B cell (primary cell): Measurements from ENCODE around the gene PXMP2. TPM values are rescaled to one million over a fixed set of nuclear protein-coding genes. Genes with fewer than 3 reads are reported as not detected.

Experiments
- ATAC-seq: fragments of 200-7000 bp; cut with Tn5 transposase; one replicate; pipeline ENCODE4 v1.10.0; 2021; ENCODE audit warnings: low read depth, mild to moderate bottlenecking, moderate number of reproducible peaks, moderate library complexity
- CTCF ChIA-PET: fragments of 350-600 bp; sonication (Branson Sonifier 250); formaldehyde crosslinking; loops from one replicate; lab custom pipeline; 2021; ENCODE audit warnings: antibody characterized with exemption, inconsistent platforms; lab: Charles Lee
- POLR2A ChIA-PET: fragments of 350-600 bp; sonication (Branson Sonifier 250); formaldehyde crosslinking; loops from one replicate; lab custom pipeline; 2021; ENCODE audit warnings: antibody characterized with exemption; lab: Charles Lee
- DNase-seq: peaks from one replicate; pipeline ENCODE4 v3.0.0; 2013
- H2AFZ ChIP-seq: 2 replicates; pipeline ENCODE4 v1.6.1; 2012; ENCODE audit warnings: mild to moderate bottlenecking, low read depth, low read length; ENCODE audit not compliant: insufficient read depth, poor library complexity, severe bottlenecking
- H3K27ac ChIP-seq, 2 donors: 1 replicate in 1 of 2; 2 replicates in 1 of 2; pipeline ENCODE4 v1.5.1; 2012 to 2013; ENCODE audit warnings: low read length in 2 of 2, mild to moderate bottlenecking in 2 of 2, moderate library complexity in 1 of 2
- H3K27me3 ChIP-seq, 4 experiments: fragments of 200-600 bp in 1 of 4; sonication (generic) in 1 of 4; replicated peaks in 1 of 4; 1 replicate in 2 of 4; 2 replicates in 2 of 4; pipeline versions ENCODE4 v1.6.1 to v1.7.0; 2013 to 2016; ENCODE audit warnings: low read length in 3 of 4, mild to moderate bottlenecking in 2 of 4, mixed read lengths in 1 of 4, moderate library complexity in 1 of 4; ENCODE audit not compliant: insufficient read depth in 4 of 4, control insufficient read depth in 3 of 4; ENCODE audit errors: control extremely low read depth in 1 of 4
- H3K36me3 ChIP-seq, 2 experiments: replicated peaks in 1 of 2; 1 replicate in 1 of 2; 2 replicates in 1 of 2; pipeline versions ENCODE4 v1.6.1 to v1.7.1; 2013; ENCODE audit warnings: low read length in 1 of 2; ENCODE audit not compliant: insufficient read depth in 2 of 2, control insufficient read depth in 1 of 2; ENCODE audit errors: control extremely low read depth in 1 of 2, extremely low read depth in 1 of 2
- H3K4me1 ChIP-seq, 2 donors: fragments of 200-600 bp in 1 of 2; sonication (generic) in 1 of 2; 1 replicate in 1 of 2; 2 replicates in 1 of 2; pipeline versions ENCODE4 v1.5.1 to v1.6.1; 2013 to 2017; ENCODE audit warnings: low read length in 2 of 2; ENCODE audit not compliant: control insufficient read depth in 2 of 2, insufficient read depth in 2 of 2
- H3K4me2 ChIP-seq: replicated peaks from 2 replicates; pipeline ENCODE3; 2012; ENCODE audit warnings: mild to moderate bottlenecking, low read depth, low read length; ENCODE audit not compliant: poor library complexity, severe bottlenecking
- H3K4me3 ChIP-seq, 5 experiments: fragments of 200-600 bp in 1 of 5; sonication (generic) in 1 of 5; 1 replicate in 3 of 5; 2 replicates in 2 of 5; pipeline versions ENCODE4 v1.5.1 to v1.7.0; 2011 to 2016; ENCODE audit warnings: low read length in 4 of 5, mild to moderate bottlenecking in 4 of 5, low read depth in 2 of 5, control low read depth in 1 of 5, moderate library complexity in 1 of 5; ENCODE audit not compliant: insufficient read depth in 1 of 5; ENCODE audit errors: control extremely low read depth in 1 of 5, extremely low read depth in 1 of 5
- H3K79me2 ChIP-seq: fragments of 200-600 bp; sonication (generic); one replicate; pipeline ENCODE4 v1.6.0; 2016; ENCODE audit warnings: low read length; ENCODE audit not compliant: control insufficient read depth, insufficient read depth
- H3K9ac ChIP-seq: fragments of 200-600 bp; sonication (generic); 2 replicates; pipeline ENCODE4 v1.6.1; 2017; ENCODE audit warnings: mild to moderate bottlenecking, low read length, moderate library complexity
- H3K9me3 ChIP-seq, 3 donors: one replicate each; pipeline versions ENCODE4 v1.6.1 to v1.7.1; 2013; ENCODE audit warnings: low read length in 2 of 3; ENCODE audit not compliant: control insufficient read depth in 2 of 3, insufficient read depth in 1 of 3; ENCODE audit errors: control extremely low read depth in 1 of 3
- H4K20me1 ChIP-seq: 2 replicates; pipeline ENCODE4 v1.6.0; 2012; ENCODE audit warnings: mild to moderate bottlenecking, low read length; ENCODE audit not compliant: insufficient read depth, control insufficient read depth, poor library complexity, severe bottlenecking
- H3K27ac Mint-ChIP-seq: one replicate; pipeline ENCODE4 v1.8.0; 2021; ENCODE audit warnings: mixed read lengths
- H3K27me3 Mint-ChIP-seq: one replicate; pipeline ENCODE4 v1.8.0; 2021; ENCODE audit warnings: mixed read lengths
- H3K4me1 Mint-ChIP-seq: one replicate; pipeline ENCODE4 v1.8.0; 2021; ENCODE audit warnings: mixed read lengths
- H3K4me3 Mint-ChIP-seq: one replicate; pipeline ENCODE4 v1.8.0; 2021; ENCODE audit warnings: mixed read lengths
- H3K9me3 Mint-ChIP-seq: one replicate; pipeline ENCODE4 v1.8.0; 2022; ENCODE audit warnings: mixed read lengths; ENCODE audit not compliant: insufficient read depth
- EZH2 ChIP-seq: IDR thresholded peaks from 2 replicates; pipeline ENCODE4 v1.6.1; 2012; ENCODE audit warnings: borderline replicate concordance, low read depth, mild to moderate bottlenecking, moderate library complexity, low read length; ENCODE audit not compliant: insufficient read depth, poor library complexity, severe bottlenecking
- WGBS: methylation state at CpG from one replicate; pipeline ENCODE4 v1.1.5; 2013; ENCODE audit warnings: missing lambda C conversion rate; ENCODE audit not compliant: insufficient coverage; 5-methylcytosine and 5-hydroxymethylcytosine counted together
- intact Hi-C: fragments of 100-400 bp; cut with micrococcal nuclease; formaldehyde crosslinking; loops from one replicate; pipeline ENCODE4 v1.10.0; 2022
- polyA plus RNA-seq: library from polyadenylated mRNA; depleted of rRNA; stranded (reverse); fragments of >200 nt; gene quantifications from 2 replicates; pipeline ENCODE4 v1.2.3, GENCODE V29; 2012
- small RNA-seq: library from RNA; depleted of rRNA; stranded (forward); fragments of <200 nt; gene quantifications from one replicate; pipeline ENCODE3, GENCODE V24; 2012; ENCODE audit warnings: low replicate concordance, low read depth; ENCODE audit not compliant: insufficient read length
- total RNA-seq, 2 donors: library from RNA; stranded (reverse); fragments of 120-200 nt in 1 of 2; gene quantifications; 1 replicate in 1 of 2; 2 replicates in 1 of 2; pipeline versions ENCODE4 v1.2.3 to v1.2.4, GENCODE V29; 2013 to 2022
- TF ChIP-seq, protein P1 (sequence below): fragments of 200-600 bp; IDR thresholded peaks from one replicate; pipeline ENCODE4 v1.8.0; 2022; ENCODE audit warnings: antibody characterized with exemption, mild to moderate bottlenecking

The PXMP2 gene
- total and polyA plus RNA-seq, 2 donors (not counting 1 experiment from before 2014, with no cell fraction given) = 4.3 to 10.2 TPM

DNA sequence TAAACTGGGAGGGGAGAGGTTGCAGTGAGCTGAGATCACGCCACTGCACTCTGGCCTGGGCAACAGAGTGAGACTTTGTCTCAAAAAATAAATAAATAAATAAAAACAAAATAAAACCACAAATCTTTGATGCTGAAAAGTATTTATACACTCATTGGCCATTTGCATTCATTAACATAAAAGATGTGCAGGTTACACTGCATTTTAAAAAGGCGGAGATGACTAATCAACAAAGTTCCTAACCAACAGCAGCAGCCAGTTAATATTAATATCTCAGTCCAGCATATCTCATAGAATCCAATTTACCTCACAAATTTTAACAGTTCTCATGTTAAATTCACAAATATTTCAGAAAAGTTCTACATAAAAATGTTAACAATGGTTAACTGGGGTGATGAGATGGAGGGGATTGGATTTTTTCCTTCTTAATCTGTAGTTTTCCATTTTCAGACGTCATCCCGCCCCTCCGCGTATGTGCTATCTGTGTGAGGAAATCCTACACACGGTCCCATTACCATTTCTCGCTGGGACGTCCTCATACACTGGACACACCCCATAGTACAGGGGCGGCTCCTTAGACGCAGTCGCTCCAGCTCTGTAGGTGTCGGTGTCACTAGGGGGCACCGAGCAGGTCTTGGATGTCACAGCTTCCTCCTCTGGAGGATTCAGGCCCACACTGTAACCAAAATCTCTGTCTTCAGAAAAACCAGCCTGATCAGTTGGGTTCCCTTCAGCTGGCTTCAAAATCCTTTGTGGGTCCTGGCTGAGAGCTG lies 67.0 kb downstream of the PXMP2 start:
- no peak overlapping the region for H3K27ac ChIP-seq
- H3K27ac Mint-ChIP-seq = no peak overlapping the region
- no peak overlapping the region for H3K4me3 Mint-ChIP-seq
- H3K27me3 ChIP-seq = no peaks in the 10 kb centered on the region
- H3K4me1 Mint-ChIP-seq = peaks cover 10% of the 10 kb centered on the region
- no peaks in the 10 kb centered on the region for H3K4me1 ChIP-seq
- no peaks in the 10 kb centered on the region for H3K9me3 ChIP-seq
- CTCF ChIA-PET = interaction anchor here (1.0 kb wide), 1 partner anchor 150 kb away, joined by 3 read pairs; no protein-coding TSS in a partner anchor
- H3K4me3 ChIP-seq = no peak overlapping the region
- WGBS = 97% methylated on average over 9 of the region's 14 CpGs
- DNase-seq (no peak), ATAC-seq (peak; percentile 36)
- POLR2A ChIA-PET = no interaction called here
- no peak overlapping the region for H3K4me2 ChIP-seq
- peaks cover 3 to 50% of the 10 kb centered on the region in 2 experiments for H3K36me3 ChIP-seq
- H3K79me2 ChIP-seq = peaks cover 95% of the 10 kb centered on the region
- H2AFZ ChIP-seq = no peak overlapping the region
- intact Hi-C loops = no loop called here
- no peaks in the 10 kb centered on the region for H3K27me3 Mint-ChIP-seq
- no peaks in the 10 kb centered on the region for H3K9me3 Mint-ChIP-seq
- peaks cover 70% of the 10 kb centered on the region for H4K20me1 ChIP-seq
- no peak overlapping the region for H3K9ac ChIP-seq
- TF ChIP-seq, protein P1, sequence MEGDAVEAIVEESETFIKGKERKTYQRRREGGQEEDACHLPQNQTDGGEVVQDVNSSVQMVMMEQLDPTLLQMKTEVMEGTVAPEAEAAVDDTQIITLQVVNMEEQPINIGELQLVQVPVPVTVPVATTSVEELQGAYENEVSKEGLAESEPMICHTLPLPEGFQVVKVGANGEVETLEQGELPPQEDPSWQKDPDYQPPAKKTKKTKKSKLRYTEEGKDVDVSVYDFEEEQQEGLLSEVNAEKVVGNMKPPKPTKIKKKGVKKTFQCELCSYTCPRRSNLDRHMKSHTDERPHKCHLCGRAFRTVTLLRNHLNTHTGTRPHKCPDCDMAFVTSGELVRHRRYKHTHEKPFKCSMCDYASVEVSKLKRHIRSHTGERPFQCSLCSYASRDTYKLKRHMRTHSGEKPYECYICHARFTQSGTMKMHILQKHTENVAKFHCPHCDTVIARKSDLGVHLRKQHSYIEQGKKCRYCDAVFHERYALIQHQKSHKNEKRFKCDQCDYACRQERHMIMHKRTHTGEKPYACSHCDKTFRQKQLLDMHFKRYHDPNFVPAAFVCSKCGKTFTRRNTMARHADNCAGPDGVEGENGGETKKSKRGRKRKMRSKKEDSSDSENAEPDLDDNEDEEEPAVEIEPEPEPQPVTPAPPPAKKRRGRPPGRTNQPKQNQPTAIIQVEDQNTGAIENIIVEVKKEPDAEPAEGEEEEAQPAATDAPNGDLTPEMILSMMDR = no peak
- no peak for TF ChIP-seq EZH2

Small RNA genes within 50 kb of the gene (small RNA-seq; reads per million reads assigned to genes)
- gene RNA5SP379 = not detected

Other genes with a start within 250 kb of the PXMP2 start
- gene FBRSL1, start 197.4 kb upstream of the PXMP2 start, total RNA-seq = 112 and 121 TPM in 2 replicates
- 62.6 and 64.6 TPM in 2 replicates for gene FBRSL1, start 197.4 kb upstream of the PXMP2 start, polyA plus RNA-seq
- not detected in 2 replicates for gene LRCOL1, start 77.0 kb upstream of the PXMP2 start, total RNA-seq
- not detected in 2 replicates for gene LRCOL1, start 77.0 kb upstream of the PXMP2 start, polyA plus RNA-seq
- gene P2RX2, start 68.8 kb upstream of the PXMP2 start, total RNA-seq = not detected in 2 replicates
- not detected in 2 replicates for gene P2RX2, start 68.8 kb upstream of the PXMP2 start, polyA plus RNA-seq
- gene POLE, start 245 bp upstream of the PXMP2 start, total RNA-seq = 62.0 and 69.1 TPM in 2 replicates
- gene POLE, start 245 bp upstream of the PXMP2 start, polyA plus RNA-seq = 32.0 and 35.8 TPM in 2 replicates
- gene PGAM5, start 23.3 kb downstream of the PXMP2 start, total RNA-seq = 28.3 and 29.9 TPM in 2 replicates
- 12.6 and 14.6 TPM in 2 replicates for gene PGAM5, start 23.3 kb downstream of the PXMP2 start, polyA plus RNA-seq
- 148 and 158 TPM in 2 replicates for gene ANKLE2, start 74.2 kb downstream of the PXMP2 start, total RNA-seq
- 102 and 105 TPM in 2 replicates for gene ANKLE2, start 74.2 kb downstream of the PXMP2 start, polyA plus RNA-seq
- 66.0 and 68.9 TPM in 2 replicates for gene GOLGA3, start 141.3 kb downstream of the PXMP2 start, total RNA-seq
- 27.7 and 32.7 TPM in 2 replicates for gene GOLGA3, start 141.3 kb downstream of the PXMP2 start, polyA plus RNA-seq
- 92.5 and 105 TPM in 2 replicates for gene CHFR, start 200.0 kb downstream of the PXMP2 start, total RNA-seq
- 83.8 and 89.0 TPM in 2 replicates for gene CHFR, start 200.0 kb downstream of the PXMP2 start, polyA plus RNA-seq